Esophagus muscularis mucosa (tissue), 4 donors: ENCODE measurements around the gene TSNAX.

Source experiments
- EP300 ChIP-seq: sonication (generic); formaldehyde crosslinking; IDR thresholded peaks from one replicate; pipeline ENCODE4 v1.6.1; 2017; ENCODE audit warnings: antibody characterized with exemption
- POLR2A ChIP-seq: fragments of 450-650 bp; IDR thresholded peaks from one replicate; pipeline ENCODE4 v1.6.1; 2017; ENCODE audit warnings: antibody characterized with exemption, moderate library complexity, mild to moderate bottlenecking, low read depth
- POLR2AphosphoS5 ChIP-seq, 2 donors: sonication (generic); formaldehyde crosslinking; IDR thresholded peaks; one replicate each; pipeline ENCODE4 v1.6.1; 2017; ENCODE audit warnings: antibody characterized with exemption in 2 of 2
- TF ChIP-seq, protein P1 (sequence below), 3 experiments: fragments of 200-600 bp in 2 of 3; fragments of 450-650 bp in 1 of 3; sonication (generic) in 2 of 3; IDR thresholded peaks; one replicate each; pipeline ENCODE4 v1.5.1; 2017 to 2019; ENCODE audit warnings: antibody characterized with exemption in 3 of 3, mild to moderate bottlenecking in 2 of 3, moderate library complexity in 1 of 3

DNA sequence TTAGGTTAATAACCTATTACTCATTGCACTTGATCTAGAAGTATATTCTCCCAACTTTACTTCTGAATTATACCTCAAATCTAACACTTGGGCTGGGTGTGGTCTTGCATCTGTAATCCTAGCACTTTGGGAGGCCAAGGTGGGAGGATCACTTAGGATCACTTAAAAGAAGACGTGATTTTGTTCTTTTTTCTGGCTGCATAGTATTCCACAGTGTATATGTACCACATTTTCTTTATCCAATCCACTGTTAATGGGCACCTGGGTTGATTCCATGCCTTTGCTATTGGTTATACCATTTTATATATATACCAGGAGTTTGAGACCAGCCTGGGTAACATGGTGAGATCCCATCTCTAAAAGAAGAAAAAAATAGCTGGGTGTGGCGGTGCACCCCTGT lies 48.5 kb upstream of the TSNAX start:
- TF ChIP-seq, protein P1, sequence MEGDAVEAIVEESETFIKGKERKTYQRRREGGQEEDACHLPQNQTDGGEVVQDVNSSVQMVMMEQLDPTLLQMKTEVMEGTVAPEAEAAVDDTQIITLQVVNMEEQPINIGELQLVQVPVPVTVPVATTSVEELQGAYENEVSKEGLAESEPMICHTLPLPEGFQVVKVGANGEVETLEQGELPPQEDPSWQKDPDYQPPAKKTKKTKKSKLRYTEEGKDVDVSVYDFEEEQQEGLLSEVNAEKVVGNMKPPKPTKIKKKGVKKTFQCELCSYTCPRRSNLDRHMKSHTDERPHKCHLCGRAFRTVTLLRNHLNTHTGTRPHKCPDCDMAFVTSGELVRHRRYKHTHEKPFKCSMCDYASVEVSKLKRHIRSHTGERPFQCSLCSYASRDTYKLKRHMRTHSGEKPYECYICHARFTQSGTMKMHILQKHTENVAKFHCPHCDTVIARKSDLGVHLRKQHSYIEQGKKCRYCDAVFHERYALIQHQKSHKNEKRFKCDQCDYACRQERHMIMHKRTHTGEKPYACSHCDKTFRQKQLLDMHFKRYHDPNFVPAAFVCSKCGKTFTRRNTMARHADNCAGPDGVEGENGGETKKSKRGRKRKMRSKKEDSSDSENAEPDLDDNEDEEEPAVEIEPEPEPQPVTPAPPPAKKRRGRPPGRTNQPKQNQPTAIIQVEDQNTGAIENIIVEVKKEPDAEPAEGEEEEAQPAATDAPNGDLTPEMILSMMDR (IDR thresholded peaks at IDR 0.05): no peak
- no peak for TF ChIP-seq POLR2A
- no peak for TF ChIP-seq EP300
- no peak for TF ChIP-seq POLR2AphosphoS5 (IDR thresholded peaks at IDR 0.05)
